Measurements from ENCODE around the gene CERS6.

CERS6 gene

GRCh38 chr2:168445960-168446359, 10.1 kb upstream of the CERS6 start:
- DNase-seq: no peak

DNA sequence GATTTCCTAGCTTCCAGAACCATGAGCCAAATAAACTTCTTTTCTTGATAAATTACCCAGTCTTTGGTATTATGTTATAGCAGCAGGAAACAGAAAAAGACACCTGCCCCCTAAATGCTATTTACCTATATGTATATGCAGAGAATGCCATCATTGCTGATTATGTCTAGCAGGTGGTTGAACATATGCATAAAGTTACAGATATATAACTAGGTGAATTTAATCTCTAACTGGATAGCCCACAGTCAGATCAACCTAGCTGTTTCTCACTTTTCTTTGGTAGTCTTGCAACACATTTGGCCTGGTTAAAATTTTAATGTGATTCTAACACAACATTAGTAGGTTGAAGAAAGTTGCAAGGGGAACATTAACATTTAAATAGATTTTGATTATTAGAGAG, 7.1 kb upstream of the CERS6 start:
- DNase-seq: no peak

DNA sequence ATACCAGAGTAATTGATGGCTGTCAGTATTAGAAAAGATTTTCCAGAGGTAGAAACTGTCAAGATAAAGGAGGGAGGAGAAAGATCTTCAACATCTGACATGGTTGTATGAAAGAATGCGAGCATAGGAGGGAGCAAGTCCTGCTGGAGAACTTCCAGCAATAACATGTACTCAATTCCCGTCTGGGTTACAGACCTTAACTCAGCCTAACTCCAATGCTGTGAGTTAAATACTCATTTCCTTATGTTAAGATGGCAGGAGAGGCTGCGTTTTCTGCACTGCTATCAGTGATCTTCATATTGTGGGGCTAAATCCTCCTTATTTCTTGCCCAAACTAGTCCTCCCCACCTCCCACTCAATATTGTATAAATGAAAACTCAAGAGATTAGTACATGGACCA, 6.7 kb upstream of the CERS6 start:
- no peak for DNase-seq

DNA sequence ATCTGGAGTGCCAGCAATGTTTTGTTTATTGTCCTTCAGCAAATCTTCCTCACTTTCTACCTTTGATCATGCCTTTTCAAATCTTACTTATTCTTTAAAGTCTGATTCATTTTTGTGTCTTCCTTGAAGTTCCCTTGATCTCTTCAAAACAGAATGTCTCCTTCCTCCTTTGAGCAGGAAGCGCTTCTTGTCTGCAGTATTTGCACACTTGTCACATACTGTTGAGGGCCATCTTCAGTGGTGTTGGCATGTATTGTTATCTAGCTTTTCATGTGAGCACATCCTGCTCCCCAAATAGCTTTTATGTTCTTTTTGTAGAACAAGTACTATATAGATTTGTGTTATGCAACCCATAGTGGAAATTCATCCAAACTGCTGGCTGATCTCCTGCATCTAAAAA, 5.9 kb upstream of the CERS6 start:
- DNase-seq: no peak

- DNase-seq: no peak
Observed at GRCh38 chr2:168450732-168451131, 5.3 kb upstream of the CERS6 start.

GRCh38 chr2:168452781-168453180, 3.3 kb upstream of the CERS6 start:
- no peak for DNase-seq

DNA sequence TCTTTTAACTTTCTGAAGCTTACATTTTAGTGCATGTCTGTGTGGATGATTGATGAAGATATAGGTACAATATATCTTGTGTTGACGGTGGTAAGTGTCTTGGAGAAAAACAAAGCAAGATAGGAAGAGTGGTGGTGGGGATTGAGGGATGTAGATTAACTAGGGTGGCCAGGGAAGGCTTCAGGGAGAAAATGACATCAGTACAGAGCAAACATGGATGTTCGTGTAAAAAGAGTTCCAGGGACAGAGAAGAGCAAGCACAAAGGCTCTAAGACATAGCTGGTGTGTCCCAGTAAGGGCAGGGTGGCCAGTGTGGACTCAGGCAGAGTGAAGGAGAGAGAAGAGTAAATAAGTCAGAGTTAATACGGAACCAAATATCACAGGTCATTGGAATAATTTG, 2.7 kb upstream of the CERS6 start:
- DNase-seq: no peak

GRCh38 chr2:168454737-168455644, 1.1 kb upstream of the CERS6 start:
- DNase-seq: no peak

- peak; percentile 71 for DNase-seq
Observed at GRCh38 chr2:168456521-168457189, 583 bp downstream of the CERS6 start.

DNA sequence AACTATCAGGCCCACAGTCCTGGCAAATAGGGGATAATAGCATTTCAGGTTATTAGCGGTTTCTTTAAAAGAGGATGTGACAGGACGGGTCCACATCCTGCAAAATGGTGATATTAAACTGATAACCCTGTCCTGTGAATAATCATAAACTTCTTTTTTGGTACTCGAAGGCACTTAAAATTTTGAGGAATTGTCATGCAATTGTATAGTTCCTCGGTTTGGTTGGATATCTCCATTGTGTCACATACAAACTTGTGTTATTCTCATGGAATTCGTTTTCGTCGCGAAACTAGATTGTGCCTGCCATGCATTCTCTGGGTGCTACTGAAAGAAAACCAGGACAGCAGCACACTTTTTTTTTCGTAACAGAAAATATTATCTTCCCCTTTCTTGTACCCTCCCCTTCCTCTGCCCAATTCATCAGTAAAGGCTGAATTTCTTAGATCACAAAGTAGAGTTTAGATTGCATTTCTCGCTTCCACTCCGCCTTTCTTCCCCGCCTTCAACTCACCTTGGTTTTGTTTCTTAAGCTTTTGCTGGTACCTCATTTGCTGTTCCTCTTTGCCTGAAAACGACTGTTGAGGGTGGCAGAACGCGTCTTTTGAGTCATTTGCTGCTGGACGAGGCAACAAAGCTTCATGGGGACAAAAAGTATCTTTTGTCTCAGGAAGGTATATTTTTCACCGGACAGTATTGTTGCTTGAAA, 1.3 kb downstream of the CERS6 start:
- DNase-seq: no peak

DNA sequence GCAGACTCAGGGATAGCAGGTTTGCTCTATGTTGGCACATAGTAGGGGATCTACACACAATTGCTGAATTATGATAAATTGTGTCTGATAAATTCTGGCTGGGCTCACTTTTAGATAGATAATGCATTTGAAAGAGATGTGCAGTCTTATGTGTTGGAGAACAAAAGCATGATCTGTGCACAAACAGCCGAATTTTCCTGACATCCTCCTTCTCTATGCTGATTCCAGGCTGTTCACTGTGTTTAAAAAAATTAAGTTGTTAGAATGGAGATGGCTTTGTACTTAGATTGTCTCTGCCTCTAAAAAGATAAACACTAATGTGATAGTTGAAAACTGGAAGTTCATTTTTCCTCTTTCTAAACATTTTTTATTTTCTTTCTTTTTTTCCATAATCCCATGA, 2.1 kb downstream of the CERS6 start:
- no peak for DNase-seq

DNA sequence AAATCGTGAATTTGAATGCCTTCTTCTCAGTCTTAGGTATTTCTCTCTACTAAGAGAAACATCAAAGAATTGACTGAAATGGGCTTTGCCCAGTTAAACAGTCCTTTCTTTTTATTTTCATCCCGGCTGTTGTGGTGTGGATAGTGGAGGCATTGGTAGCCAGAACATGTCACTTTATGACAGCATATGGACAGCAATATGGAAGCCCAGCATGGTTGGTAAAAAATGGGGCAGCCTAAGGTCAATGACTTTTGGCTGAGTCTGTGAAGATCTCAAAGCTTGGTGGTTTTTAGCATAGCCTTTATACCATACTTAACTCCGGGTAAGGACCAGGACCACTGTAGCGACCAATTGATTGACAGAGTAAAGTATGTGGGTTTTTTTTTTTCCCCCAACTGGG, 3.2 kb downstream of the CERS6 start:
- DNase-seq: no peak

- DNase-seq: no peak
Observed at GRCh38 chr2:168460571-168460970, 4.5 kb downstream of the CERS6 start.

GRCh38 chr2:168461178-168461941, 5.3 kb downstream of the CERS6 start:
- DNase-seq: no peak

- no peak for DNase-seq
Observed at GRCh38 chr2:168461942-168462331, 5.9 kb downstream of the CERS6 start.

DNA sequence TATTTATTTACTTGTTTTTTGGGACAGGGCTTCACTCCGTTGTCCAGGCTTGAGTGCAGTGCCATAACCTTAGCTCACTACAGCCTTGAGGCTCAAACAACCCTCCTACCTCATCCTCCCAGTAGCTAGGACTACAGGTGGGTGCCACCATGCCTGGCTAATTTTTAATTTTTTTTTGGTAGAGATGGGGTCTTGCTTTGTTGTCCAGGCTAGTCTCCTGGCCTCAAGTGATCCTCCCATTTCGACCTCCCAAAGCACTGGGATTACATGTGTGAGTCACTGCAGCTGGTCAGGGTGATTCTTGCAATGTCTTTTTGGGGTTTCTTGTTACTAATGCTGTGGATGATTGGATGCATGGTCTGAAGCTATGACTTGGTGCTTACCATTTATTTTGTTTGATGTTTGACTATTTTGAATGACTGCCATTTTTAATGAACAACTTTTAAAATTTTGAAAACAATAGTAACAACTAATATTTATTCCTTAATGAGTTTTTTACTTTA, 6.5 kb downstream of the CERS6 start:
- no peak for DNase-seq

- DNase-seq: no peak
Observed at GRCh38 chr2:168465594-168465993, 9.5 kb downstream of the CERS6 start.

- no peak for DNase-seq
Observed at GRCh38 chr2:168466190-168466737, 10.2 kb downstream of the CERS6 start.

GRCh38 chr2:168466834-168467565, 10.9 kb downstream of the CERS6 start:
- DNase-seq: no peak

DNA sequence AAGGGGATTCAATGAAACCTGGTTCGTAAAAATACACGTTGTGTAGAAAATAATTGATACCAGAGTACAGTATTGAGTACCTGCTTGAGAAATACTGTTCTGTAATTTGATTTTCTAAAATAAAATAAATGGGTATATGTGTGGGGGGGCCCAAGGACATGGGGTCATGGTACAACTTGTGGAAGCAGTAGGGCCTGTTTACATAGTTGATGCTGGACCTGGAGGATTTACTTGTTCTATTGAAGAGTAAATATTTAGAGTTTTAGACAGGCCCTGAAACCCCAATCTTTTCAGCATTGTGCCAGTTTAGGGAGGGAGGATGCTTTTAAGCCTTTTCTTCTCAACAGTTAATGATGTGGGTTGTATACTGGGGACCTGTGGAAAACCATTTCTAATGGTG, 11.7 kb downstream of the CERS6 start:
- DNase-seq: no peak

- DNase-seq: no peak
Observed at GRCh38 chr2:168468354-168468753, 12.3 kb downstream of the CERS6 start.
